DMS53 treated with DMSO at 0.1 percent for 48 hours (cell line): ENCODE data around the gene DNMT3A.

Experiments
- DNase-seq: peaks from one replicate; lab custom pipeline; 2025; ENCODE audit not compliant: unreplicated experiment; lab: John Stamatoyannopoulos, UW

Gene DNMT3A

DNA sequence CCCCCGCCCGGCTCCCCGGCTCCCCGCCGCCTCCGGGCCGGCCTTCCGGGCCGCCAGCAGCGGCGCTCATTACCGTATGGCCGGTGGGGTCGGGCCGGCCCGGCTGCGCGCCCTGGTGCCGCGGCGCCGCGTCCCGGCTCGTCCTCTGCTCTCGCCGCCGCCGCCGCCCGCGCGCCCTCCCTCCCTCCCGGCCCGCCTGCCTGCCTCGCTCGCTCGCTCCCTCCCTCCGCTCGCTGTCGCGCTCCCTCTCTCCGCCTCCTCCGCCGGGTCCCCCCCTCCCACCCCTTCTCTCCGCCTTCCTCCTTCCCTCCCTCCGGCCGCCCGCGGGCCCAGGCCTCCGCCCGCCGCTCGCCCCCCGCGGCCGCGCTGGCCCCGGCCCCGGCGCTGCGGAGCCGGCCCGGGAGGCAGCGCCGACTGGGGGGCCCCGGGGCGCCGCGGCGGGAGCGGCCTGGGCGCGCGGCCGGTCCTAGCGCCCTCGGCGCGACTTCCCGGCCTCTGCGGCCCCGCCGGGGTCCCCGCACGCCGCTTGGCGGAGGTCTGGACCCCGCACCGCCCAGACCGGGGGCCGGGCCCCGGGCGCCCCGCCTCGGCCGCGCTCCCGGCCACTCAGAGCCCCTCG, at the start of gene DNMT3A:
DNMT3A (minus strand) TSS at position 173 of the 619 bp plus-strand sequence. CDS start 27,941 bp downstream, outside the sequence.
- DNase-seq = no peak

DNA sequence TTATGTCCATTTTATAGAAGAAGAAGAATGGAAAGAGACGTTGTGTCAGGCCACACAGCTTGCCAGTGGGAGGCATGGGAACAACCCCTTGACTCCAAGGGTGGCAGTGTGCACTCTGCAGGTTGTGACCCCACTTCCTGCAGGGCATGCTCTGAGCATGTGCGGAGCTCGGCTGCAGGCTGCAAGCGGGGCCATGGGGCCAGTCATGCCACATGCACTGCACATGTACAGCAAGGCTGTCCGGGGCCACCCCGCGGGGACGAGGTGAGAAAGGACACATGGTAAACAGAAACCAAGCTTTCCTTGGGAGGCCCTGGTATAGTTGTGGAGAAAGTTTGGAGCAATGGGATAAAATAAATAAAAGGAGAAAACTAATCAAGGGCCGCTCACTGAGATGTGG, 47.4 kb upstream of the DNMT3A start:
- DNase-seq = no peak

DNA sequence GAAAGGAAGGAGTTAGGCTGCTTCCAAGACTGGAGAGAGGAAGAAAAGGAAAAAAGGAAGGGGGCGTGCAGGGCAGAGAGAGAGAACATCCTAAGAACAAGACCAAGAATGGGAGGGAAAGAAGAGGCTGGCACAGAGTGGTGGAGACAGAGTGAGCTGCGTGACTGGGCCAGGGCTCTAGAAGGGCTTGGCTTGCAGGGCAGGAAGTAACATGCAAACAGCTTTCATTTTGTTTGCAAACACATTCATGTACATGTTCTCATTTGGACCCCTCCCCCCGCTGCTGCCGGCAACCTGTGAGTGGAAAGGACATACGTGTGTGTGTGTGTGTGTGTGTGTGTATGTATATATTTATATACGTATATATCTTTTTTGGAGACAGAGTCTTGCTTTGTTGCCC, 46.8 kb upstream of the DNMT3A start:
- no peak for DNase-seq

DNA sequence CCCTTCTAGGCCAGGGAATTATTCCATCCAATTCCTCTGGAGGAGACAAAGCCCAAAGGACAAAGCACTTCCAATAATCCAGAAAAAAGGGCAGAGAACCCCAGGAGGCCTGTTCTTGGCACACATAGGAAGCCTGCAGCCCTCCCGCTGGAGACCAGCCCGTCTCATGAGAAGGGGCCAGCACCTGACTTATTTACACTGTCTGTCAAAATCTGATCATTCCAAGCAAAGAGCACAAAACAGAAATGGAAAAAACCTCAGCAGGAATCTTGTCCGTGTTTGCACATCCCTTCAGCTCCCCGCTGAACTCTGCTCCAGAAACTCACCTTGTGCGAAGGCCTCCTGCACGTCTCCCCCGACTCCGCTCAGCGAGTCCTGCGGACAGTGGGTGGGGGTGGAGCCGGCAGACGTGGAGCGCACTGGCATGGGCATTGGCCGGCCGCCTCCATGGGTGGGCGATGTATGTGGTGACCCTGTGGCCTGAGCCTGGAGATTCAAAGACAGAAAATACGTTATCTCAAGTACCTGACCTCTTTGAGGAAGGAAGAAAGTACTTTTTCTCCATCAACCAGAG, 46.2 kb upstream of the DNMT3A start:
- no peak for DNase-seq

DNA sequence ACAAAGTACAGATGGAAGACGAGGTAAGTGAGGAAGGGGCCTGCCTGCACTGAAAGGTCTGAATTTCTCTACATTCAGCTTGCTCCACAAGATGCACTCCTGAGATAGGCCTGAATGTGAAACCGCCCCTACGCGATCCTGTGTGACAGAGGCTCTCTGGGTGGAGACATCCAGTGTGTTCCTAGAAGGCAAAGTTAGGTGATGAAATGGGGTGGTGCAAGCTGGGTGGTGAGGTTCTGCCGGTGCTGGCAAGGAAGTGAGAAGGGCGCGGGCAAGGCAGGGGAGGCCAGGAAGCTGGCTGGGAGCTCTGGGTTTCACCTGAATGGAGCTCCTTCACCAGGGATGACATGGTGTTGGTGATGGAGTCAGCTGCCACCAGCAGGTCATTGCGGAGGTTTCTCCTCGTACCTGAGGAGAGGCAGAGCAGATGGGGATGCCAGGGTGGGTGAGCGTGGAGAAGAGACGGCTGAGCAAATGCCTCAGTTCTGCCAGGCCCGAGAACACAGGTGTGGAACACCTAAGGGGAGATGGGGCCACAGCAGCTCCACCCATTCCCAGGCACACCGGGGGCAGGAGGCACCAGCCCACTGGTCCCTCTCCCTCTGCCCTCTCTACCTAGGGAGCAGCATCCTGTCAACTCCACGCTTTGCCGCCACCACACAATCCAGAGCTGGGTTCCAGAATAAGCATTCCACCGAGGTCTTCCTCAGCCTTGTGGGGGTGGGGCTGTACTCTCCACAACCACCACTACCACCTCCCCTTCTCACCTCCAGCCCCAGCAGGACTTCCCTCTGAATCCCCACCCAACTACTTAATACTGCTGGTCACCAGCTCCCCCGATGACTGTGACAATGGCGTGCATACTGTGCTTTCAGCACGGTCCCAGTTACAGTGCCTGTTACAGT, 45.5 kb upstream of the DNMT3A start:
- no peak for DNase-seq

DNA sequence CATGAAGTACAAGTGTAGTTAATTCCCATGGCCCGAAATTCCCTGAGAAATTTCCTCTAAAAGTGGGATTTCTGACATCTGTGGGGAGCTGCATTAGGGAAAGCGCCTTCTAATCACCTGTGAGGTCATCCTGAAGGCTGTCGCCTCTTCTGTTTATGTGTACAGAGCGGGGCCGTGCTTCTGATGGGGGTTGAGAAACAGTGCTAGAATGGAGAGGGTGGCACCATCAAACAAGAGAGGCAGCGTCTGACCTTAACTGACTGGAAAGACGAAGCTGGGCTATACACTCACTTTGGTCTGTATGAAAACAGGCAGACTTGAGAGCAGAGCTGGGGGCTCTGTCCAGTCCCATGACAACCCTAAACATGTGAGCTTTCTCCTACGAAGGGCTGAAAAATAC, 44.2 kb upstream of the DNMT3A start:
- DNase-seq = no peak

DNA sequence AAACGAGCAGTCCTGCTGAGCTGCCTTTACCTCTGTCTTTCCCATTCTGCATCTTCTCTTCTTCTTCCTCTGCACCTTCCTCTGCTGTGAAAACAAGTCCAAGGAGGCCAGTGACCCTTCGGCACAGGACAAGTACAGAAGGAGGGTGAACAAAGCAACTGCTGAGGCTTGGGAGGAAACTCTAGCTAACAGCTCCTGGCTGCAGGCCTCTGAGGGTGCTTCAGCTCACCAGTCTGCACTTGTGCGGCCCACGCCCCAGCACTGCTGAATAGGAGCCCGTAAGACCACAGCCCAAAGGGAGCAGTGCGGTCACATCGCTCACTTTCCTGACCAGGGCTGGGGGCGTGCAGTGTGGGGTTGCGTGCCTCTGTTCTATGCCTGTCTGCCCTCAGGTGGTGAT, 42.1 kb upstream of the DNMT3A start:
- DNase-seq = no peak

DNA sequence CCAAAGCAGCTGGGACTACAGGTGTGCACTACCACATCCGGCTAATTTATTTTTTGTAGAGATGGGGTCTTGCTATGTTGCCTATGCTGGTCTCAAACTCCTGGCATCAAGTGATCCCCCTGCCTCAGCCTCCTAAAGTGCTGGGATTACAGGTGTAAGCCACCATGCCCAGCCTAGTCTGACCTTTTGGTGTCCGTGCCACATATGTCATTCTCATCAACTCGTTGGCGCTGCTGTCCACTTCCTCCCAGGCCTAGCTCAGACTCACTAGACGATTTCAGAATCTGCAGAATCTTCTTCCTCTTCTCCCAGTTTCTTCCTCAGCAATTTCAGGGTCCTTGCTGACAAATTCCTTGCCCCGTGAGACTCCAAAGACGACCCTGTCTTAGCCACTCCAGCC, 39.8 kb upstream of the DNMT3A start:
- no peak for DNase-seq

DNA sequence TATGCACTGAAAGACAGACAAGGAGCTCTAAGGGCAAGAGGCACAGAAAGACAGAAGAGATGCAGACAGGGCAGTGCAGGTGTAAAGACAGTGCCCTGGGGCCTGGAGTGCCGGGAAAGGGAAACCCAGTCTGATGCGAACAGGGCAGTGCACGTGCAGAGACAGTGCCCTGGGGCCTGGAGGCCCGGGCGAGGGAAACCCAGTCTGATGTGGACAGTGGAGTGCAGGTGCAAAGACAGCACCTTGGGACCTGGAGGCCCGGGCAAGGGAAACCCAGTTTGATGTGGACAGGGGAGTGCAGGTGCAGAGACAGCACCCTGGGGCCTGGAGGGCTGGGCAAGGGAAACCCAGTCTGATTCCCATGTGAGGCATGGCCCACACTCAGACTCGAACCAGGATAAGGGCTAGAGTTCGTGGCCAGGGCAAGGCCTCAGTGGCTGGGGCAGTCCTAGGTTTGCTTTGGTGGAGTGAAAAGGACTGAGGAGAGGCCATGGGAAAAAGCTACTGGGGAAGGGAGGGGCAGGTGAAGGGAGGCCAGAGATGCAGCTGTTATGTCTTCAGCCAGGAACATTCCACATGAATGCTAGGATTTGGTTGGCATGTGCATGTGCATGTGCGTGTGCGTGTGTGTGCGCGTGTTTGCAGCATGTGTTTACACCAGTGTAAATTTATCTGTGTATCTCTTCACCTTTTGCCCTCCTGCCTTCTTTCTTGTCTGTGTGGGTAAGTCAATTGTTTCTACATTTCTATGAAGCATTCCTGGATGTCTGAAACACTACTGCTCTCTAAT, 39.1 kb upstream of the DNMT3A start:
- DNase-seq = no peak

DNA sequence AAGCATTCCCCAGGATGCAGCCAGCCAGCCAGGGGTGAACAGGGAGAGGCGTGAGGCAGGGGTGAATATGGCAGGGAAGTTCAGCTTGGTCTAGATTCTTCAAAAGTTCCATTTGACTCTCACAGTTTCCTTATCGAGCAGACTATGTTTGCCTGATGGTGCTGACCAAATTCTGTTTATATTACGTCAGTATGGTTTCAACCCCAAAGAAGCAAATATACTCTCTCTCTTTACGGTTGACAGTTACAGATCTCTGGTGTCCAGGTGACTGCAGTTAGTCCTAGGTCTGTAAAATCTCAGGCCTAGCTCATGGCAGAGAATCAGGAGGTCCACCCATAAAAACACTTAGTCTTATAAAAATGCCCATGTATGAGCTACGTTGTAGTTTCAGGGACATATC, 38.3 kb upstream of the DNMT3A start:
- DNase-seq = no peak

DNA sequence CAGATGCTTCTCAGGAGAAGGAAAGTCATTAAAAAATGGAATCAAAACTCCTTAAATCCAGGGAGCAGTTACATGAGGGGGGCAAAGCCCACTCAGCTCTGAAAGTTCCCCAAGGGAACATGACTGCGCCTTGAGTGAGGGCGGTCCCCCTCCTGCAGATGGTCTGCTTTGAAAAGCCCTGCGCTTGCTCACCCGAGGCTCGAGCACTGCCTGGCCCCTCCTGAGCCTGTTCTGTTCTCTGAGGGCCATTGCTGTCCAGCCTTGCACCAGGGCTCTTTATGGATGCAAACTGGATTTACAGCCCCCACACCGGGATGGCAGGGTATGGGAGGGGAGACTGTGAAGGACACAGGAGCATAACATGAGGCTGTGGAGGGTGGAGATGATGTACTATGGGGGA, 37.8 kb upstream of the DNMT3A start:
- DNase-seq = no peak

DNA sequence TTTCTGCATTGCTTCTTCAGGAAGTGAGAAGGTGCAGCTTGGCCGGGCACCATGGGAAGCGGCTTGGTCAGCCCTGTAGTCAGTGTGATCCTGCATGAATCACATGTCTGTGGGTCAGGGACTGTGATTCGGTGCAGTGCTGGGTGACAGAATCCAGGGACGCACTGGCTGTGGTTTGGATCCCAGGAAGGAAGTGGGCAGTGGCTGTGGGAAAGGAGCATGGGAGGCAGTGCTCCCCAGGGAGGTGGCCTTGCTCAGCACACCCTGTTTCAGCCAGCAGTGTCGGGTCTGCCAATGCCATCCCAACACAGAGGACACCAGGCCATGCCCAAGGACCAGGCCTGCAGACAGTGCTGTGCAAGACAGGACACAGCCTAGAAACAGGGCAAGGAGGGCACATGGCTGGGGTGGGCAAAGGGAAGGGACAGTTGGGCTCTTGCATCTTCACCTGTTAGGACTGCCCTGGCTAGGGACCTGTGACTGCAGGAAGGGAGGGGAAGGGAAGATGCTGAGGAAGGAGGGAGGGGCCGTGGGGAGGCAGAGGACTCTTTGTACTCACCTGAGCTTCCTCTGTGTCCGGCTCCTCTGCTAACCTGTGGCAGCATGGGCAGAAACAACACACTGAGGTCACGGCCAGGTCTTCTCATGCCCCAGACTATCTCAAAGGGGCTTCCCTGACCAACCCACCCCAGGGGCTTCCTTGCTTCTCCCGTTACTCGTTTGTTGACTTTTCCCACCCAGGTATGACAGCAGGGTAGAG, 37.2 kb upstream of the DNMT3A start:
- no peak for DNase-seq

DNA sequence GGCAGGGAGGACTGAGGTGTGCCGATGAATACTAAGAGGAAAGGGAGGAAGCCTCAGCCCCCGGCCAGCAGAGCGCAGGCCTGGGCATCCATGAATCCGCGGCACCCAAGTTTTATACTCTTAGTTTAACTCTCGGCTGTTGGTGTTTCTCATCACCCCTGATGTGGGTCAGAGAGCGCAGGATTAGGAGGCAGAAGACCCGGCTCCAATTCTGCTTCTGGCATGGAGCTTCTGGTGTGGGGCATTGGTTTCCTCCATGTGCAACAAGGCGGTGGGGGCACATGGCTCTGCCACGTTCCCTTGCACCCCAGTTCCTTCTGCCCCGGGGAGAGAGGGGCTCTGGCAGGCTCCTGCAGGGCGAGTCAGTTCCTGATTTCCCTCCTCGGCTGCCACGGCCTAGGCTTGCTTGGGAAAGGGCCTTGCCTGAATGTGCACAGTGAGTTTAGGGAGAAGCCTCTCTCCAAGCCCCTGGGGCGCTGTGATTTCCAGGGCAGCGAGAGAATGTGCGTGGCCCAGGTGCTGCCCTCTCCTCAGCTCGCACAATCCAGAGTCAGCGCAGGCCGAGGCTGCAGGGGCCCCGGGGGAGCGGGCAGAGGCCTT, 36.2 kb upstream of the DNMT3A start:
- DNase-seq = no peak

DNA sequence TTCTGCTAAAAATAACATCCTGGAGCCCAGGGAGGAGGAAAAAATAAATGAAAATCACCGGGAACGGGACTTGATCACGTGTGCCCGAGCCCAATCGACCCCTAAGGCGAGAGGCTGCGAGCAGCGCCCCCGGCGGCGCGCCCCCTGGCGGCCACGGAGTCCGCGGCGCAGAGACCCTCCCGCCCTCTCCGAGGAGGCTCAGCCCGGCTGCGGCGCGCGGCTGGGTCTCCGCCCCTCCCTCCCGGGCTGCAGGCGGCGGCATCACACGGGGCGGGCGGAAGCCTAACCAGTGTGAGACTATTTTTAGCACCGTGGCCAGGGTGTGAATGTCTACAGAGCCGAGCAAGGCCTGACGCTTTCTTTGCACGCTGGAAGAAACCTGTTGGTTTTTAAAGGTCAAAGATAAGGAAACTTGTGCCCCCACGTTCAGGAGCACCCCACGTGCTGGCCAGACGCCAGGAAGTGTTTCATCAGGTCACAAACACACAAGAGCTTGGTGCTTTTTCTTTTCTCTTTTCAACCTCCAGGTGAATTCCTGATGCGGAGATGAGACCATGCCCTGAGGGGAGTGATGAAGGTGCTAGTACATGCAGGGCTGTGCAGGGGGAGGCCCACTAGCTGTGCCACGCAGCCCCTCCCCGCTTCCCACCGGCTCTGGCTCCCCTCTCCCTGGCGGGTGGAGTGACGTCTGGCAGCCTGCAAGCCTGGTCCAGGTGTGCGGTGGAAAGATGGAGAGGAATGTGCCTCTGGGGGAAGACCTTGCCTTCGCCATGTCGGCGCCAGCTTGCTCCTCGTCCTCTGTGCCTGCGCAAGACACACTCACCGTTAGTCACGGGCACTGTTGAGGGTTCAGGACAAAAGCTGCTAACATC, 35.3 kb upstream of the DNMT3A start:
- peak; percentile 78 for DNase-seq

DNA sequence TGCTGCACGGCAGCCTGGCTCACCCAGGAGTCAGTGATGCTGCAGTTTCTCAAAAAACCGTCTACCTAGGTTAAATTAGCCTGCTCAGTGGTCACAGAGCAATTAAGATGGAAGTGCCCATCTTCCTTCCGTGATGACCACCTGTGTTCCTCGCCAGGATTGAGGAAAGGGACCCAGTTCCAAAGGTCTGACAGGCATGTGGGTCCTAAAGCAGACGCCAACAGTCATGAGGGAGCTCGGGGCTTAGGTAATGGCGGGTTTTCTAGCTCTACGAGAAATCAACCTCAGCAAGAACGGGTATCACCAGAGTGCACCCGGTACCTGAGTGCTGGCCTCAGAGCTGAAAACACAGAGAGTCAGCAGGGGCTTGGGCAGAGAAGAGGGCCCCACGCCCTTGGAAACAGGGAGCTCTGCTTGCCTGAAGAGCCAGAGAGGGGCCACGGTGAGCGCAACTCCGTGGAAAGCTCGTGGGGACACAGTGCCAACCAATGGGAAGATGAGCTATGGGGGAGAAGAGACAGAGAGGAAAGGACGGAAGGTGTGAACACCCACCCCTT, 34.3 kb upstream of the DNMT3A start:
- DNase-seq = no peak

DNA sequence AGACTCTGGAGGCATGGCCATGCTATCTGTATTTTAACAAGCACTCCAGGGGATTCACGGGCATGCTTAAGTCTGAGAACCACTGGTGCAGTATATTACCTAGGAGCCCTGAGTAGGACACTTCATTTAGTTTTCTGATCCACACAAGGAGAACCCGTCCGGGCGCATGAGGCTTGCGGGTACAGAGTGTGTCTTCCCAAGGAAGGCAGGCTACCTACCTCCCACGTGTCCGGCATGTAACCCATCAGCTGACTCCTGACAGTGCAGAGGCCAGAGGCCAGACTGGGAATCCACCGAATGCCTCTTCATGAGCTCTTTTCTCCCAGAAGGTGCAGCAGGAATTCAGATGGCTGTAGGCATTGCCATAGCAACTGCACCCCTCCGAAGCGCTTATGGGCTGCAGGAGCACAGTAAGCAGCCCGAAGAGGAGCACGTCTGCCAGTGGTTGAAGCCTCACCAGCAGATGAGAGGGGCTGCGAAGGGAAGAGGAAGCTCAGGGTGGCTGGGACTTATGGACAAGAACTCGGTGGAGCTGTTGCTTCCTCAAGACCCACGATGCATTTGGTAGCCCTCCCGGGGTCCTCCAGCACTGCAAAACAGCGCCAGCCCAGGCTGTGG, 33.8 kb upstream of the DNMT3A start:
- DNase-seq = no peak

DNA sequence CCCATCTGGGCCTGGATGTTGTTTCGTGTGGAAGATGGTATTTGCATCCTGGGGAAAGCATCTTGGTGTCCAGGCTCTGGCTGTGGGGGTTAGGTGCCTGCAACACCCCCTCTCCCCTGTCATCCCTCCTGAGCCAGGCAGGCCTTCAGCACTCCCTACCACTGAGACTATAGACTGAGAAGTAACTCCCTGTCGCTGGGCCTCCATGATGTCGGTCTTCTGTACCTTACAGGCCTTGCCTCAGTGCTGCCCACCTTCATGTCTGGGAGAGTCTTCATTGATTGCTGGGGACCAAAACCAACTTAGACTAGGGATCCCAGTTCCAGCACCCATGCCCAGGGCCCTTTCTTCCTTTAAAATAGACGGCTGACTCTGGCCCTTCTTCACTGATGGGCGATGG, 33.1 kb upstream of the DNMT3A start:
- DNase-seq = no peak

DNA sequence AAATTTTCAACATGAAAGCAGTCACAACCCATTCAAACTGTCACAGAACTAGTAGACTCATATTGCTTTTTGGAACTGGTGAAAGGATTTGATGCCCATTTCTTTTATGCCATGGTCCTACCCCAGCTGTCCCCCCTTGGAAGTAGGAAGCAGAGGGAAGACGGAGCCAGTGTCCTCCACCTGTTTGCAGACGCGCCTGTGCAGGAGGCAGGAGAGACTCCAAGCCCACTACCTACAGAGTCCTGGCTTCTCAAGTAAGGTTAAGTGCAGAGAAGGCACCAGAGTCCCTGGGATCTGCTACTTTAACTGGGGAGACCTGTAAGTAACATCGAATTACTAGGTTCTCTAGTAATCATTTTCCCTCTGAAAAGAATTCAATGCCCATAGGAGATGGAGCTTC, 32.7 kb upstream of the DNMT3A start:
- DNase-seq = no peak
